NCI-H187 (cell line): ENCODE measurements around the gene SLC6A20.
"Not testable (repeated sequence)": the region's sequence is repeated elsewhere in the genome, so short reads cannot be mapped to it uniquely, and the experiment has no call there.

Source experiments
- DNase-seq, 2 experiments: peaks; one replicate each; lab custom pipeline; 2025; lab: John Stamatoyannopoulos, UW

The SLC6A20 gene

DNA sequence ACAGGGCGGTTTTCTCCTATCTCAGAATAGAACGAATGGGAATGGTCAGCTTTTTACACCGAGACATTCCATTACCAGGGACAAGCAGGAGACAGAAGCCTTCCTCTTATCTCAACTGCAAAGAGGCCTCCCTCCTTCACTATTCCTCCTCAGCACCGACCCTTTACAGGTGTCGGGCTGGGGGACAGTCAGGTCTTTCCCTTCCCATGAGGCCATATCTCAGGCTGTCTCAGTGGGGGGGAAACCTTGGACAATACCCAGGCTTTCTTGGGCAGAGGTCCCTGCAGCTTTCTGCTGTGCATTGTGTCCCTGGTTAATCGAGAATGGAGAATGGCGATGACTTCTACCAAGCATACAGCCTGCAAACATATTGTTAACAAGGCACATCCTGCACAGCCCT is 39.2 kb downstream of the SLC6A20 start:
- not testable (repeated sequence) for DNase-seq

DNA sequence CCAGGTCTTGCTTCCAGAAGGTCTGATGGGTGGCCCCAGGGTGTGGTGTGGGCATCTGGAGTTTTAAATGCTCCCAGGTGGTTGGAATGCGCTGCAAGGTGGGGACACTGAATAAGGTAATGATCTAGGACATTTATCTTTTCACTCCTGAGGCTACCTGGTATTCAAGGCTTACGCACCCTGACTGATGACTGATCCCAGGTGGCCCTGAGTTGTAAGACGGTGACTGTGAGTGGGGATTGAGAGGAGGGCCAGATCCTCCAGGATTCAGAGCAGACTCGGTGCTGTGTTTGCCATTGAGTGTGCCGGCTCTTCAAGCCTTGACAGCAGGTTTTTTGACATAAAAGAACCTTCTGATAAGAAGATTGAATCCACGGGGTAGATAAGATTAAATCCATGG is 40.3 kb downstream of the SLC6A20 start:
- DNase-seq, result no peak

DNA sequence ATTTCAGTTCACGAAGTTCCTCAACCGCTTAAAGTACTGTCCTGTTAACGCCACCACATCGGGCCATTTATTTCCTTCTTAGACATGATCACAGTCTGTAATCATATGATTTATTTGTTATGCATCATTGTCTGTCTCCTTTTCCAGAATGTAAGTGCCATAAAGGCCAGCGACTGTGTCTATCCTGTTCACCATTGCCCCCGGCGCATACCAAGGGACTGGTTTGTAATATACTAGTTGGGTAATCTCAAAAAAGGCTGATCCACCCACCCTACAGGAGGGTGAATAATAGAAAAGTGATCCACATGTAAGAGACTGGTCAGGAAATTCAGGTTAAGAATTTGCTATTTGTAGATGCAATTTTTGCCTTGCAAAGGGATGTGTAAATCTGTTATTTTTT is 41.9 kb downstream of the SLC6A20 start:
- DNase-seq, result no peak

DNA sequence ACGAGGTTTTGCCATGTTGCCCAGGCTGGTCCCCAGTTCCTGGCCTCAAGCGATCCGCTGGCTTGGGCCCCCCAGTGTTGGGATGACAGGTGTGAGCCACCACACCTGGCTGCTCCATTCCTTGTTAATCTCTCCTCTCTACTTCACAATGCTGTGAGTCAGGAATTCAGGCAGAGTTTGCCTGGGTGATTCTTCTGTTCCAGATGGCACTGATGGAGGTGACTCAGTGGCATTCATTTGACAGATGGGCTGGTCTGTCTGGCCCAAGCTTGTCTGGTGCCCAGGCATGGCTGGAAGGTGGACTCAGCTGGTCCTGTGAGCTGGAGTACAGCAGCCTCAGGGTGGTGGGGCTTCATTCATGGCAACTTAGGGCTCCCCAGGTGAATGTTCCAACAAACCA is 43.2 kb downstream of the SLC6A20 start:
- no peak for DNase-seq

DNA sequence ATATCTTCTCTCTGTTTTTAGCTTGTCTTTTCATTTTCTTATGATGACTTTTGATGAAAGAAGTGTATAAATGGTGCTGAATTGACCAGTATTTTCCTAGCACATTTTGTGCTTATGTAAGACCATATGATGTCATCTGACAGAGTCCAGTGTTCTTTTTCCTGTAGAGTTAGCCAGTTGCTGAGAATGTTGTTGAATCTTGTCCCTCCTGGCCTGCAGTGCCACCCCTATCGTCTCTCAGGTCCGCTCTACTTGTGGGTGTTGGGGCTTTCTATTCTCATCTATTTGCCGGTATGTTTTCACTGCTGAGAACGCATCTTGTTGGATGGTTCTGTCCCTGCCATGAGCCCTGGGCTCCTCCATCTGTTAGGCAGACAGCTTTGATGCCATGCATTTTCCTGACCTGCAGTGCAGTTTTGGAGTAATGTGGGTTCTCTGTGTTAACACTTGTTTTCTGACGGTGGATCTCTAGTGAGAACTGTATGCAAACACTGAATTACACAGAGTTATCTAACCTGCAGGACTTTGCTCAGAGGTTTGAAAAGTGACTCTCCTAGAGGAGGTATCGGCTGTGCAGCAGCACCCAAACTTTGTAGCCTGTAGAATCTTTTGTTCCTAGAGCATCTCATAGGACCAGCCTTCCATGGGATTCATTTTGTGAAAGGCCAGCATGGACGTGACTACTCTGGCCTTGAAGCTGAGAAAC is 44.6 kb downstream of the SLC6A20 start:
- no peak for DNase-seq

GRCh38 chr3:45749880-45750279 is 46.5 kb downstream of the SLC6A20 start:
- DNase-seq, result no peak

- not testable (repeated sequence) for DNase-seq
Measured at GRCh38 chr3:45749036-45749600, 47.2 kb downstream of the SLC6A20 start.

- no peak for DNase-seq
Measured at GRCh38 chr3:45748068-45748467, 48.3 kb downstream of the SLC6A20 start.

- no peak for DNase-seq
Measured at GRCh38 chr3:45746777-45747622, 49.3 kb downstream of the SLC6A20 start.

GRCh38 chr3:45746165-45746776 is 50.1 kb downstream of the SLC6A20 start:
- no peak for DNase-seq

DNA sequence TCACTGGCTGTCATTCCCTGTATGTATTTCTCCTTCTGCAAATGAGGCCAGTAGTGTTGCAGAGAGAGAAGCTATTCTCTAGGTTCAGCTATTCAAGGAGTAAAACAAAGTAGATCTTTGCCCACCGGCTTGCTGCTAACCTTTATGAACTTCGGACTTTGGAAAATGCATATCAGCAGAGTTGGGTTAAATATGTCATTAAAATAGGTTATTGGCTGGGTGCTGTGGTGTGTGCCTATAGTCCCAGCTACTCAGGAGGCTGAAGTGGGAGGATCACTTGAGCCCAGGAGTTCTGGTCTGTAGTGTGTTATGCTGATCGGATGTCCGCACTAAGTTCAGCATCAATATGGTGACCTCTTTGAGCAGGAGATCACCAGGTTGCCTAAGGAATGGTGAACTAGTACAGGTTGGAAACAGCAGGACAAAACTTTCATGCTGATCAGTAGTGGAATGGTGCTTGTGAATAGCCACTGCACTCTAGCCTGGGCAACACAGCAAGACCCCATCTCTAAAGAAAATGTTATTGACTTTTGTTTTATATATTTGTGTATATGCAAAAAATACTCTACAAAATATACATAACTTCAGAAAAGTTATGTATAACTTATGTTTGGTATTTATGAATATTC is 53.8 kb downstream of the SLC6A20 start:
- DNase-seq, result no peak

DNA sequence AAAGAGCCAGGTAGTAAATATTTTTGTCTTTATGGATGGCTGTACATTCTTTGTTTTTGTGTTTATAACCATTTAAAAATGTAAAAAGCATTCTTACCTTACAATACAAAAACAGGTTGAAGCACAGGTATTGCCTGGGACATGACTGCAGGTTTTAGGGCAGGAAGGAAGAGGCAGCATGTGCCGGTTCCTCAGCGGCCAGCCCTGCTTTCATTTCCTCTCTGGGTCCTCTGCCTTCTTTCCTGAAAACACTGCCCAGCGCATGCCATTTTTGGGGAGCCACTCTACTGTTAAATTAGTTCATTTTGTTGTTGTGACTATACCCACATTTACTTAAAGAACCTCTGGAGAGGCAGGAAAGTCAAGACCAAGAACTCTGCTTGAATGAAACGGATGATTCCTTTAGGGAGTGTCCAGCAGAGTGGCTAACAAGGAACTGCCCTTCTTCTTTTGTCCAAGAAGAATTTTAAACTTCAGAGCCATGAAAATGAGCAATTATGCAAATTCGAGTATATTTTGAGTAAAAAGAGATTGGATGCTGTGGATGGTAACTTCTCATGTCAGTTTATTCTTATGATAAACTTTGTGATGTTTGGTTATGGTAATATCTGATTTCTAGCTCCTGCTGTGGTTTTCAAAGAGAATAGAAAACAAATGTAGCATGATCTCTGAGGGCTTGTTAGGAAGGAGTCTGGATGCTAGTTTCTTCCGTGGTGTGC is 54.4 kb downstream of the SLC6A20 start:
- no peak for DNase-seq

- no peak for DNase-seq
Measured at GRCh38 chr3:45741247-45741646, 55.1 kb downstream of the SLC6A20 start.

- no peak for DNase-seq
Measured at GRCh38 chr3:45739991-45740390, 56.3 kb downstream of the SLC6A20 start.

- DNase-seq, result no peak
Measured at GRCh38 chr3:45737234-45737633, 59.1 kb downstream of the SLC6A20 start.

DNA sequence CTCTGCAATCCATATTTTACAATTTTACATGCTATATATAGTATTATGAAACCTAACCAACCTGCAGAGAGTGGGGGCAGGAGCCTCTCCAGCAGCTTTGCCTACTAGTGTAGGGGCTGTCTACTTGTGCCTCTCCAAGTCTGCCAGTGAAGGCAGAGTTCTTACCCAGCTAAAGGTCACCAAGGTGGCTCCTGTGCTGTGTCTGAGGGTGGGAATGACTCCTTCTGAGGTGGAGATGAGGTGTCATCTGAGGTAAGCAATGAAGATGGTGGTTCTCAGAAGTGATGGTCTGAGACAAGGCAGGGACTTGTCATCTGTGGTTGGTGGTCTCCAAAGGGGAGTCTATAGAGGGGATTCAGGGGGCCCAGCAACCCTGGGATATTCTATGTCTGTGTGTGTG is 59.6 kb downstream of the SLC6A20 start:
- no peak for DNase-seq

DNA sequence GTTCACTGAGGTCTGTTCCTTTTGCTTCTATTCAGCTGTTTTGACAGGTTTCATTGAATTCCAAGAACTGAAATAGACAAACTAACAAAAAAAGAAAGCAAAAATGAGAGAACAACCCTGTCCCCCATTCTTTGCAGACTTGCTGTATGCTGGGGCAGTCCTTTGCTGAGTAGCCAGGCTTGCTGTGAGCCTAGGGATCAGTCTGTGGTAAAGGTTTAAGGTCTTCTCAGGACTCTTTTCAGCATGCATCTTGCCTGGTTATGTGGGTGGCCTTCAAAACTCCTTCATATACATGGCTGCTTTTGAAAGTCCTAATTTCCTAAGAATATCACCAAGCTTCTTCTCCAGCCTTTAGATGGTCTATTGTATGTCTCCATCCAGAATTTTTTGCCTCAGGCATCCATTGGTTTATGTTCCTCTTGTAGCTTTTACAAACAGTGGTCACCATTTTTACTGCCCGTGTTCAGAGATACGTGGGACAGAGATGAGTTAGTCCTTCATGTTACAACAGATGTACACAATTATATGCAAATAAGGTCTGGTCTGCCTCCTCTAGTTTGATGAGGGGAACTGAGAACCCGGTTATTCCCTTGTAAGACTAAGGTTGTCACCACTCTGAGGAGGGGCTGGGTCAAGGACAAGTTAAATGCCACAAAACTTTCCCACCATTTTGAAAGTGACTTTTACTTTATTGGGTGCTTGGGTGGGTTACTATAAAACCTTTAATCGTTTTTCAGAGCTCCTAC is 65.8 kb downstream of the SLC6A20 start:
- no peak for DNase-seq

- no peak for DNase-seq
Measured at GRCh38 chr3:45729614-45730013, 66.7 kb downstream of the SLC6A20 start.

DNA sequence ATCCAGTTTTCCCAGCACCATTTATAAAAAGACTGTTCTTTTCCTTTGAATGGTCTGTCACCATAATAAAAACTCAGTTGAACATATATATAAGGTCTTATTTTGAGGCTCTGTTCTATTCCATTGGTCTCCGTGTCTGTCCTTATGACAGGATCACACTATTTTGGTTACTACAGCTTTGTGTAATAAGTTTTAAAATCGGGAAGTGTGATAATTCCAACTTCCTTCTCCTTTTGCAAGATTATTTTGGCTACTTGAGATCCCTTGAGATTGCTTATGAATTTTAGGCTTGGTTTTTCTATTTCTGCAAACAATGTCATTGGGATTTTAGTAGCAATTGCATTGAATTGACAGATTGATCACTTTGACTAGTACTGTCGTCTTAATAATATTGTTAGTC is 71.4 kb downstream of the SLC6A20 start:
- no peak for DNase-seq

GRCh38 chr3:45719655-45720487 is 76.5 kb downstream of the SLC6A20 start:
- DNase-seq, result no peak
